EL (cell line): ENCODE results near the gene KIAA0319L.
"Not testable (repeated sequence)": the region's sequence is repeated elsewhere in the genome, so short reads cannot be mapped to it uniquely, and the experiment has no call there.

Experiments
- DNase-seq: peaks from one replicate; pipeline ENCODE4 v3.0.0-alpha.2; 2016

The KIAA0319L gene

DNA sequence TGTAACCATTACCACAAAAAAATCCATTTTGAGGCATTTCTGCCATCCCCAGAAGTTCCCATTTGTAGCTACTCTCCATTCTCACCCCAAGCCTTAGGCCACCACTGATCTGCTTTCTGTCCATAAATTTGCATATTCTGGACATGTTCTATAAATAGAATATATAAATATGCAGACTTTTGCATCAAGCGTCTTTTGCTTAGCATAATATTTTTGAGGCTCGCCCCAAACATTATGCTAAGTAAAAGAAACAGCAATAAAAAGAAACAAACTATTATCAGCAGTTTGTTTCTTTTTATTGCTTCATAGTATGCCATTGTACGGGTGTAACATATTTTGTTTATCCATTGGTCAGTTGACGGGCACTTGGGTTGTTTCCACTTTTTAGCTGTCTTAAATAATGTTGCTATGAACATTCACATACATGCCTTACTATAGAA is 23.8 kb upstream of the KIAA0319L start:
- no peak for DNase-seq

DNA sequence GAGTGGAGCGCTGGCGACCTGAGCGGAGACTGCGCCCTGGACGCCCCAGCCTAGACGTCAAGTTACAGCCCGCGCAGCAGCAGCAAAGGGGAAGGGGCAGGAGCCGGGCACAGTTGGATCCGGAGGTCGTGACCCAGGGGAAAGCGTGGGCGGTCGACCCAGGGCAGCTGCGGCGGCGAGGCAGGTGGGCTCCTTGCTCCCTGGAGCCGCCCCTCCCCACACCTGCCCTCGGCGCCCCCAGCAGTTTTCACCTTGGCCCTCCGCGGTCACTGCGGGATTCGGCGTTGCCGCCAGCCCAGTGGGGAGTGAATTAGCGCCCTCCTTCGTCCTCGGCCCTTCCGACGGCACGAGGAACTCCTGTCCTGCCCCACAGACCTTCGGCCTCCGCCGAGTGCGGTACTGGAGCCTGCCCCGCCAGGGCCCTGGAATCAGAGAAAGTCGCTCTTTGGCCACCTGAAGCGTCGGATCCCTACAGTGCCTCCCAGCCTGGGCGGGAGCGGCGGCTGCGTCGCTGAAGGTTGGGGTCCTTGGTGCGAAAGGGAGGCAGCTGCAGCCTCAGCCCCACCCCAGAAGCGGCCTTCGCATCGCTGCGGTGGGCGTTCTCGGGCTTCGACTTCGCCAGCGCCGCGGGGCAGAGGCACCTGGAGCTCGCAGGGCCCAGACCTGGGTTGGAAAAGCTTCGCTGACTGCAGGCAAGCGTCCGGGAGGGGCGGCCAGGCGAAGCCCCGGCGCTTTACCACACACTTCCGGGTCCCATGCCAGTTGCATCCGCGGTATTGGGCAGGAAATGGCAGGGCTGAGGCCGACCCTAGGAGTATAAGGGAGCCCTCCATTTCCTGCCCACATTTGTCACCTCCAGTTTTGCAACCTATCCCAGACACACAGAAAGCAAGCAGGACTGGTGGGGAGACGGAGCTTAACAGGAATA is 20.1 kb upstream of the KIAA0319L start:
- no peak for DNase-seq

DNA sequence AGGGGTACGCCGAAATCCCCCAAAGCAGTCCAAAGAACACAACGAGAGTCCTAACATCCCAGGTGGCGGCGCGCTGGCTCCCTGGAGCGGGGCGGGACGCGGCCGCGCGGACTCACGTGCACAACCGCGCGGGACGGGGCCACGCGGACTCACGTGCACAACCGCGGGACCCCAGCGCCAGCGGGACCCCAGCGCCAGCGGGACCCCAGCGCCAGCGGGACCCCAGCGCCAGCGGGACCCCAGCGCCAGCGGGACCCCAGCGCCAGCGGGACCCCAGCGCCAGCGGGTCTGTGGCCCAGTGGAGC is 19.5 kb upstream of the KIAA0319L start:
- not testable (repeated sequence) for DNase-seq

DNA sequence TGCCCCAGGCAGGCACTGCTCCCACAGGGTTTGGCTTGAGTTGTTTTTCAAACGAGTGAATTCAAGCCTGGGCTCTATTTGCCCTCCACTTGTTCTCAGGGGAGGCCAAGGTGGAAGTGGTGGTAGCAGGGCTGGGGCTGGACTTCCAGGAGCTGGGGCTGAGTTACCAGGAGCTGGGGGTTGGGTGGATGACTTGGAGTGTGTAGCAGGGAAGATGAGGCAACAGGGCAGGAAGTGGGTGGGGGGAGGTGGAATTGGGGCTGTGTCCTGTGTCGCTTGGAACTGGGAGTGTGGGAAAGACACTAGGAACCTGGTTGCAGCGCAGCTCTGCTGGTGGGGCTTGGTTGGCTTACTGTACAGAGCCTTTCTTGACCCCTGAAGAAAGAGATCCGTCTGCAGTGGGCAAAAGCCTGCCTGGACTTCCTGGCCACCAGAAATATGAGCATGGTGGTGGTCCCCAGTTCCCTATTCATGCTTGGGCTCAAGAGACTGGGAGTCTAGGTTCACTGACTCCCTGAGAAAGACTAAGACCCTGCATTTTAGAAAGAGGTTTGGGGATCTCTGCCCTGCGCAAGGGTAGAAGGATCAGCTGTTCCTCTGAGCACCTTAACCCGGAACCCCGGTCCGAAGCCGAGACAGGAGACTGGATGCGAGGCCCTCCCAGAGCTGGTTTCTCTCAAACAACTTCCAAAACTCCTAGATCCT is 19.0 kb upstream of the KIAA0319L start:
- DNase-seq: no peak

DNA sequence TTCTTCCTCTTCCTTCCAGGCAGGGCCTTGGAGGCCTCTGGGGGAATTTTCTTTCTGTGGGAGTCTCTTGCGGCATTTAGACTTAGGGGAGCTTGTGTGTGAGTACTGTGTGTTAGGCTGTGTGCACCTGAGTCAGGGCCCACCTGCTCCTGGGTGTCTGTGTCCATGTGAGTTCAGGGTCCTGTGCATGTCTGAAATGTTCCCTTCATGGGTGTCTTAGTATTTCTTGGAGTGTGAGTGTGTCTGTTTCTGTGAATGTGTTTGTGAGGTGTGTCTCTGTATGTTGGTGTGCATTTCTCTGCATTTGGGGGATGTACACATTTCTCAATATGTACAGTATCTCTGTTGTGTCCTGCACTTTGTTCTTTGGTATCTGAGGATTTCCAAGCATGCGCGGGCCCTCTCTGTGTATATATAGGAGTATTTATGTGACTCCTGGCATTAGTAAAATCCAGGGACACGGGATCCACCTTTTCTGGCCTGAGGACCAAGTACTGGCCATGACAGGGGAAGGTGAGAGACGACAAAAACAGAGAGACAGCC is 18.3 kb upstream of the KIAA0319L start:
- no peak for DNase-seq

DNA sequence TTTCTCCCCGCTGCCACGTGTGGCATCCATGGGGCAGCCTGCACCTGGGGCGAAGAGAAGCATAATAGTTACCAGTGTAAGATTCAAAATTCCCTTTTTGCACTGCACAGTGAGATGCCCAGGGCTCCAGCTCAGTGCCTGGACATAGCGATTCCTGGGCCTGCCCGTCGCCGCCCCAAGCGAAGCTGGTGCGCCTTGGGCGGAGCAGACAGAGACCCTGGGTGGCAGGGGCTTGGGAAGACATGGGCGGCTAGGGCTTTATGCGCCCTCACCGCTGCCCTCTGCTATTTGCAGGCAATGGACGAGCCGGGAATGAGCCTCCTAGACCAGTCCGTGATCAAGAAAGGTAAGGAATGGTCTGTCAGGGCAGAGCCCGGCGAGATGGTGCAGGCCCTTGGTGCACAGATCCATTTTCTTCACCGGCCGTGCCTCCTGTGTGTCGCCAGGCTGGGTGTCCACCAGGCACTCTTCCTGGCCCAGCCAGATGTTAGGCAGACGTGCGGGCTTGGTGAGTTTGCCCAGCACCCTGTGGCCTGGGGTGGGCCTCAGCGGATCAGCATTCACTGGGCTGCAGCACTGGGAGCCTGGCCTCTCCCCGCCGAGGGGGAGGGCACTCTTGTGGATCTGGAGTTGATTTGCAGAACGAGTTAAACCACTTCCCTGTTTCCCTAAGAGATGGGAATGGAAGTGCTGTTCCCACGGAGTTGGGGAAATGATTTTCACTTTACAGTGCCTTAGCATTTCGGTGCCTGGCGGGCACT is 17.6 kb upstream of the KIAA0319L start:
- DNase-seq: no peak

DNA sequence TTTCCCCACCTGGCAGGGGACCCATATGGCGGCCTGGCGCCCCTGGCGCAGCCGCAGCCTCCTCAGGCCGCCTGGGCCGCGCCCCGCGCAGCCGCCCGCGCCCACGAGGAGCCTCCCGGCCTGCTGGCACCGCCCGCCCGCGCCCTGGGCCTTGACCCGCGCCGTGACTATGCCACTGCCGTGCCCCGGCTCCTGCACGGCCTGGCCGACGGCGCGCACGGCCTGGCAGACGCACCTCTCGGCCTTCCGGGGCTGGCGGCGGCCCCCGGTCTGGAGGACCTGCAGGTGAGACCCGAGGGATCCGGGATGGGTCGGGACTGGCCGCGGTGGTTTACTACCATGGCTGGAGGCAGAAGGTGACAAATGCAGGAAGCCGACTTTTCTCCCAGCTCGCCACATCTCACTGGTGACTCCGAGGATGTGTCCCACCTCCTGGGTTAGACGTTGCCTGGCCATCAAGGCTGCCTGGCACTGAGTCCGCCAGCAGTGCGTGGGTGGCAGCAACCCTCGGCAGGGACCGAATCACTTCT is 17.0 kb upstream of the KIAA0319L start:
- DNase-seq: no peak

DNA sequence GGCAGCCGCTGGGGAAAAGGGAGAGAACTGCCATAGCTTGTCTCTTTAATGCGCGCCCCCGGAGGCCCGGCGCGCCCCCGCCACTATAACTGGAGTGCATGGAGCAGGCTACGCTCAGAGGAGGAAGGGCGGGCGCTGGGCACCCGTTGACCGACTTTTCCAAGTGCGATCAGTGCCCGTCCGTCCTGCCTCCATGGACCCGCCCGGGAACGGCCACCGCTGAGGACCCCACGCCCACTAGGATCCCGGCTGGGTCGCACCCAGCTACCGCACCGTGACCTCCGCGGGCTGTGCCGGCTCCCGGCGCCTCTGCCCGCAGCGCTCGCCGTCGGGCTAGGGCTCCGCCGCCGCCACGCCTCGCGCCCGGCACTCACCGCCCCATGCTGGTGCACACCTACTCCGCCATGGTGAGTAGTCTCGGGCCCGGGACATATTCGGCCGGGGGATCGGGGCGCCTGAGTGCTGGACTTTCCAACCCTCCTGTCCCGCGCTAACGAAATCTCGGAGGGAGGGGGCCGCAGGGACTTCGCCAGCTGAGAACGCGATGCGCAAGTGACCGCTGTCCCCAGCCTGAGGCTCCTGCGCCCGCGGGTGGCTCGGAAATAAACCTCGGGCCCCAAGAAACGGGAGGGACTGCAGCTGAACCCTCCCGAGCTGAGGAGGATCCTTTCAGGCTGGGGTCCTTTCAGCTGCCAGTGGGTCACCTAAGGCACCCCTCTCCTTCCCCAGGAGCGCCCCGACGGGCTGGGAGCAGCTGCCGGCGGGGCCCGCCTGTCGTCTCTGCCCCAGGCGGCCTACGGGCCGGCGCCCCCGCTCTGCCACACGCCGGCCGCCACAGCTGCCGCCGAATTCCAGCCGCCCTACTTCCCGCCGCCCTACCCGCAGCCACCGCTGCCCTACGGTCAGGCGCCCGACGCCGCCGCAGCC is 16.3 kb upstream of the KIAA0319L start, which contains the start of gene TFAP2E:
TSS of gene TFAP2E (plus strand) at position 117 of the 927 bp plus-strand sequence. CDS start at position 381, 264 bp downstream.
- DNase-seq: peak; percentile 51

DNA sequence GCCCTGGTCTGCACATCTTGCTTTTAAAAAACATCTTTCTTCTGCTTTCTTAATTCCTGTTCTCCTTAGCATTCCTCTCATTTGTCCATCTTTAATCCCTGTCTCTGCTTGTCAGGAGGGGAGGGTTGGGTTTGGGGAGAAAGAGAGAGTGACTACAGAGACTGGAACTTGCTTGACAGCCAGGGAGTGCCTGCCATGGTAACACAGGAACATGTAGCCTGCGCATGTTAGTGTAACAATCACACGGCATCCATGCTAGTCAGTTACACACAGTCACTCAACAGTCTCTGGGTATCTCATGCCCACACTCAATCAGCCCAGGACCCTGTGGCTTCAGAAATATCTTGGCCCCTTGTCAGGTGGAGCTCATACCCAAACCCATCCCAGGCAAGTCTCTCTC is 15.1 kb upstream of the KIAA0319L start:
- no peak for DNase-seq

DNA sequence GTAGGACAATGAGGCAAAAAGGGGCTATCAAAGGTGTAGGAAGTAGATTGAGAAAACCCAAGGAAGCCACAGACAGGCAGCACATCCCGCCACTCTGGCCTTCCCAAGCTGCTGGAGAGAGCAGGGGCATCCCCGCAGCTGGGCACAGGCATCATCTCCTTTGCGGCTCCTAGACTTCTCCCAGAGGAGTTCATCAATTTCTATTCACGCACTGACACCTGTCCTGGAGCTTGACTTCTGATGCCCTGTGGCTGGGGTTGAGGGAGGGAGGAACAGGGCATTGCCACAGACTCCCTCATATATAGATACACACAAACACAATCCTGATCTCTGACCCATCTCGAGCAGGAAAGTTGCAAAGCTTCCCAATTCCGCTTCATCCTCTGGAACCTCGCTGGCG is 14.1 kb upstream of the KIAA0319L start:
- DNase-seq: no peak

DNA sequence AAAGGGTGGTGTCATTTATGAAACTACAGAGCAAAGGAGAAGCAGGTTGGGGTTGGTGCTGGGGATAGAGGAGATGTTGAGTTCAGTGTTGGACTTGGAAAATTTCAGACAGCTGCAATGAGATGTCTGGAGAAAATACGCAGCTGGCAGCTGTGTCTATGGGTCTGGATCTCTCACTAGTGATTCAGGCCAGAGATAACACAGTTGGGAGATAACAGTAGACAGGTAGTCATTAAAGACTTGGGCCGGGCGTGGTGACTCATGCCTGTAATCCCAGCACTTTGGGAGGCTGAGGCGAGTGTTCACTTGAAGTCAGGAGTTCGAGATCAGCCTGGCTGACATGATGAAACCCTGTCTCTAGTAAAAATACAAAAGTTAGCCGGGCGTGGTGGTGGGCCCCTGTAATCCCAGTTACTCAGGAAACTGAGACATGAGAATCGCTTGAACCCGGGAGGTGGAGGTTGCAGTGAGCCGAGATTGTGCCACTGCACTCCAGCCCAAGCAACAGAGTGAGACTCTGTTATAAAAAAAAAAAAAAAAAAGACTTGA is 13.5 kb upstream of the KIAA0319L start:
- no peak for DNase-seq

DNA sequence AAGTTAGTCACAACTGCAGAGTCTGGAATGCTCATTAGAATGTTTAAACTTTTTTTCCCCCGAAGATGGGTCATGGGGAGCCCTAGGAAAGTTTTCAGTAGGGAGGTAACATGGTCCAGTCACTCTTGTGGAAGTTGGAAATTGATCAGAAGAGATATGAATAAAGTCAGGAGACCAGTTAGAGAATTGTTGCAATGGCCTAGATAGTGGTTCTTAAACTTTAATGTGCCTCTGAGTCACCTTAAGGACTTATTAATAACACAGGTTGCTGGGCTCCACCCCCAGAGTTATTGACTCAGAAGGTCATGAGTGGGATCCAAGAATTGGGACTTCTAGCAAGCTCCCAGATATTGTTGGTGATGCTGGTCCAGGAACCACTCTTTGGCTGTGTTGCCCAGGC is 12.7 kb upstream of the KIAA0319L start:
- DNase-seq: peak; percentile 42

DNA sequence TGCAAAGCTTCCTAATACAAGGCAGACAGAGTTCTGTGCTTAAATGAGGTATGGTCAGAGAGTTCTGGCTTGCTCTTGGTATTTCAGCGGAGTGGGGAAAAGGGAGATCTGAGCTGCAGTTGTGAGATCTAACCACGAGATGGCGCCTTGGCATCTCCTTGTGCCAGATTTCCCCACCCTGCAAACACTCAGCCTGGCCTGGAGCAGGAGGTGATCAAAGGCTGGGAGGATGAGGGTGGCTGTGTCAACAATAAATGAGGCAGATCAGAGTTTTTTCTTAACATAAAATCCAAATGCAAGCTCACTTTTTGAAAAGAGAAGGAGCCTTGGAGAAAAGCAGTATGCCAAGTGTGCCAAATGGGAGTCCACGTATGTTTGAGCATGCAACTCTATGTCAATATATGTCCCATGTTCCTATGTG is 11.8 kb upstream of the KIAA0319L start:
- DNase-seq: peak; percentile 68

DNA sequence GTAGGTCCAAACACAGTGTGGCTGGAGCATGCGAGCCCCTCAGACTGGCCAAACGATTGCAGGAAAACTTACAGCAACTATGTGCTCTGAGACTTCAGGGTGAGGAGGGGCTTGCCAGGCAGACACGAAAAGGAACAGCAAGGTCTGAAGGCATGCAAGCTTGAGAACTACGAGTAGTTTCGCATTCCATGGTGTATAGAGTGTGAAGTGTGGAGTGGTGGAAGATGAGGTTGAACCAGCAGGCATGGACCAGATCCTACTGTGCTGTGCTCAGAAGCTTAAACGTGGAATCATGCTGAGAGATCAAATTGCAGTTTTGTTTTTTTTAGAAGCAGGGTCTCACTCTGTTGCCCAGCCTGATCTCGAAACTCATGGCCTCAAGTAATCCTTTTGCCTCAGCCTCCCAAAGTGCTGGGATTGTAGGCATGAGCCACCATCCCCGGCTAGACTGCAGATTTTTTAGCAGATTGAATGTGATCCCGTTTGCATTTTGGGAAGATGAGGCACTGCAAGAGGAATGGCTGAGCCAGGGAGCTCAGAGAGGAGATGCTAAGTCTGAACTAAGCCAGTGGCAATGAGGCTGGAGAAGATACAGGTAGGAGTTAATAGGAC is 10.8 kb upstream of the KIAA0319L start:
- DNase-seq: no peak

DNA sequence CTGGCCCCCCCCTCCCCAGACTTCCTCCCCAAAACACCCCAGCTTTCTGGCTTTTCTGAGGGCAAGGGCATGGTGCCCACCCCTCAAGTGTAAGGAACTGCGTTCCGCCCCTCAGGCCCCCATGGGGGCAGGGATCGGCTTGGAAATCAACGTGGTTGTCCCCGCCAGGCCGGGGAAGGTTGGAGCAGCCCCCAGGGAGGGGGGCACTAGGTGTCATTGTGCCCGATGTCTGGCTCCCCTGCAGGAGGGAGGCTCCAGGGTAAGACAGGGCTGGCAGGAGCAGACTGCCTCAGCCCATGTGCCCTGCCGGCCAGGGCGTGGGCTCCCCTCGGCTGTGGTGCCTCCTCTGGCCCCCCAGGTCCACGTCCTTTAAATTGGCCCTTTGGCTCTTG is 8.5 kb upstream of the KIAA0319L start:
- DNase-seq: no peak

DNA sequence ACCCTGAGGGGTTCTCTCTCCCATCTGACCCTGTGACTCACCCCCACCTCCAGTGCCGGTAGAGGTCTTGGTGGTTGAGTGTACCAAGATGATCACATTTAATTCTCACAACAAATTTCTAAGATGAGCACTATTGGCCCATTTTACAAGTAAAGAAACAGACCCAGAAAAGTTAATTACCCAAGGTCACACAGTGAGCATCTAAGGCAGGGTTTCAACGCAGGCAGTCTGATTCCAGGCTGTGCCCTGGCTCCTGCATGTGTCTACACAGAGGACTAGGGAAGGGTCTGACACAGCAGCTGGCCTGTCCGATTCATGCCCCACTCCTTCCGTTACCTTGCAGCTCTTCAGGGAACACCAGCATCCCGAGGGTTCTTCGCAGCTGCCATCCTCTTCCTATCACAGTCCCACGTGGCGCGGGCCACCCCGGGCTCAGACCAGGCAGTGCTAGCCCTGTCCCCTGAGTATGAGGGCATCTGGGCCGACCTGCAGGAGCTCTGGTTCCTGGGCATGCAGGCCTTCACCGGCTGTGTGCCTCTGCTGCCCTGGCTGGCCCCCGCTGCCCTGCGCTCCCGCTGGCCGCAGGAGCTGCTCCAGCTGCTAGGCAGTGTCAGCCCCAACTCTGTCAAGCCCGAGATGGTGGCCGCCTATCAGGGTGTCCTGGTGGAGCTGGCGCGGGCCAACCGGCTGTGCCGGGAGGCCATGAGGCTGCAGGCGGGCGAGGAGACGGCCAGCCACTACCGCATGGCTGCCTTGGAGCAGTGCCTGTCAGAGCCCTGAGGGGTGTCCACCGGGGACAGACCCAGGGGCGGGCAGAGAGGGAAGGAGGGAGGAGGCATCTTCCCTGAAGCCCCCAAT is 7.9 kb upstream of the KIAA0319L start:
- DNase-seq: no peak

DNA sequence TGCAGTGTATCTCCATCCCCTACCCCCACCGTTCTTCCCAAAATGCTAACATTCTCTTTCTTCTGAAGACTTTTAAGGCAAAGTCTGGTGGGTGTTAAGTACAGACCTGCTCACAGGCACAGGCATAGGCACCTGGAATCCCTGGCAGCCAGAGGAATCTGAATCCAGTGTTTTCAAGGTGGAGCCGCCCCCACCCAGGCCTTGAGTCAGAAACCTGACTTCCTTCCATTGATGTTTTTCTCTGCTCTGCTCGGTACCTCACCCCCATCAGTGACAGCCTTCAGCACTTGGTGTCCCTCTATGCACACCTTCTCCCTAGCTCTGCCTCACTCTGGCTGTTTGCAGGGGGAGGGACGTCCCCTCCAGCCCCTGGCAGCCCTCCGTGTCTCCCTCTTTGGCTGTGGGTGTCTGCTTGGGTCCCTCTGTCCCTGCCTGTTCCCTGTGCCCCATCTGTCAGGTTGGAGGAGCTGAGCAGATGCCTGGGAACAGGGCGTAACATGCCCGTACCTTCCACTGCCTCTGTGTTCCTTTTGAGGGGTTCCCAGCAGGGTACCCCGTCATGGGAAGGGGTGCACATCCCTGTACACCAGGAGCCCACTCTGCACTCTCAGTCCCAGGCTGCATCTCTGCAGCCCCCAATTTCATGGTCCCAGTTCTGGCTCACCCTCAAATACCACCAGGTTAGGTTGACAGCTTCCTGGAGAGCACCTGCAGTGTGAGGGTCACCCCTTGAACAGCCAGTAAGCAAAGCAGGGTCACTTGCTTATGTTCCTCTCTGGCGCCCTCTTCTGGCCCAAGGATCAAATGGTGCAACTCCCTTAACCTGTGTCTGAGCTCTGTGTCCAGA is 7.1 kb upstream of the KIAA0319L start:
- DNase-seq: peak; percentile 81

DNA sequence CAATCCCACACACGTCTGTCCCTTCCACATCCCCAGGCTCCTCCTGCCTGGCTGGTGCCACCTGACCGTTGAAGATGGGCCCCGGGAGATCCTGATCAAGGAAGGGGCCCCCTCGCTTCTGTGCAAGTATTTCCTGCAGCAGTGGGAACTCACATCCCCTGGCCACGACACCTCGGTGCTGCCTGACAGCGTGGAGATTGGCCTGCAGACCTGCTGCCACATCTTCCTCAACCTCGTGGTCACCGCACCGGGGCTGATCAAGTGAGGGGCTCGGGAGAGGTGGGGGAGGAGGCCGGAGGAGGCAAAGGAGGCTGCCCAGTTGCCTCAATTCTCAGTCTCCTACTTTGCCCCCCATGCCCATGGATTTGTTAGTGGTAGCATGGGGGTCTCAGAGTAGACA is 6.0 kb upstream of the KIAA0319L start:
- DNase-seq: no peak
